ENCODE measurements around the gene SPATS2. TPM values are rescaled to one million over a fixed set of nuclear protein-coding genes. Genes with fewer than 3 reads are reported as not detected.

SPATS2 gene
- polyA plus RNA-seq, 4 donors, result 11.9 to 26.3 (median 14.4) TPM

DNA sequence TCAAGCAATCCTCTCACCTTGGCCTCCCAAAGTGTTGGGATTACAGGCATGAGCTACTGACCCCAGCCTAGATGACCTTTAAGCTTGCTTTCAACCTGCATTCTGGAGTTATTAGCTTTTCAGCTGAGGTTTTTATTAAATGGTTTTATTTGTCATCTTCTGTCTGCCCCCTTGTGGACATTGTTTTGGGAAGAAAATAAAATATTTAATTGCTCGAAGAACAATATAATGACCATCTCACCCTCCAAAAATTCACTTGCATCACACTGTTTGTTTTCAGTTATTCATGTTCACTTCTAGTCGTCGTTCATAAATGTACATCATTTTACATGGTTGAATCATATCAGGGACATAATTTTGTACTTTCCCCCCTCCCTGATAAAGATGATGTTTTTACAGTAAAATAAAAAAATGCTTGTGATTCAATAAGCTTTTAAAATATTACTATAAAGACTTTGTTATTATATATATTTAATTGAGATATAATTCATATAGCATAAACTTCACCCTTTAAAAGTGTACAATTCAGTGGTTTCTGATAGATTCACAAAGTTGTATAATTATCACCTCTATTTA, 10.1 kb upstream of the SPATS2 start:
- Histone ChIP-seq H3K27me3 (ENCODE audit: control insufficient read depth in 3 of 3, insufficient read depth in 3 of 3, low read length in 3 of 3) (no peaks in the 10 kb centered on the region), H3K4me1 (ENCODE audit: control insufficient read depth in 3 of 3, insufficient read depth in 2 of 3, low read depth in 1 of 3, low read length in 2 of 3) (no peaks in the 10 kb centered on the region), H3K36me3 (ENCODE audit: control insufficient read depth in 3 of 3, insufficient read depth in 2 of 3, low read depth in 1 of 3, low read length in 3 of 3) (peaks cover 0 to 6% (median 0%) of the 10 kb centered on the region in 3 donors), H3K4me3 (ENCODE audit: low read depth in 1 of 3, low read length in 3 of 3) (no peak overlapping the region), H3K27ac (ENCODE audit: low read depth in 1 of 3, low read length in 2 of 3) (no peak overlapping the region), H3K9me3 (ENCODE audit: control insufficient read depth in 2 of 2, insufficient read depth in 1 of 2, low read depth in 1 of 2, low read length in 1 of 2) (no peaks in the 10 kb centered on the region)
- FAIRE-seq (no peak), DNase-seq (peak in 1 of 2 donors; percentile 34)
- 15 to 23% (median 15%) methylated on average over 3 of the region's 3 CpGs for WGBS, 3 donors

DNA sequence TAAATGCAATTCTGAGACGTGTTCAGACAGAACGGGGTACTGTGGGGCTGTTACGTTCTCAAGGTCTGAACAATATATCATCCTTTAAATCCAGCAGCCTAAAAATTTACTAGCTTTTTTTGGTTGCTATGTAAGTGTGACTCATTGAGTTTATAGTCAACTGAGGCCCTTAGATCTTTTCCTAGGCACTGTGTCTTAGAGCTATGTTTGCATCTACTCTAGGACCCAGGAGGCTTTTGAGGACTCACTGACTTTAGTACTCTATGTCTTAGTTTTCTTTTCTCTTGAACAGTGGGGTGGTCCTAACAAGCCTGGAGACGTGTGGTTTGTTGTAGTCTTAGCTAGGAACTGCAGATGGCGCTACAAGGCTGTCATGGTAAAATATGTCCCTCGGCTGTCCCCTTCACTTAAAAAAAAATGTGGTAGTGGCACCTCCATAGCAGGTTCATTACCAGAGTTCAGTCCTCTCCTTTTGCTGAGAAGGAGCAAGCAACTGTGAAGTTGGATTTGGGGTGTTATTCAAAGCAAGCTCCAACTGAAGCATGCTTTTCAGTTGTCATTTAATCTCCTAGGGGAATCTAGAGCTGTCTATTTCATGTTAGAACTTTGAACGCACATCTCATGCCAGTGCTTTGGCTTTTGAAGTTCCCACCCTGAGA, 8.7 kb upstream of the SPATS2 start:
- DNase-seq, result peak; percentile 65 to 80
- Histone ChIP-seq H3K4me1 (ENCODE audit: control insufficient read depth in 3 of 3, insufficient read depth in 2 of 3, low read depth in 1 of 3, low read length in 2 of 3) (no peaks in the 10 kb centered on the region), H3K36me3 (ENCODE audit: control insufficient read depth in 3 of 3, insufficient read depth in 2 of 3, low read depth in 1 of 3, low read length in 3 of 3) (peaks cover 0 to 3% (median 0%) of the 10 kb centered on the region in 3 donors), H3K27me3 (ENCODE audit: control insufficient read depth in 3 of 3, insufficient read depth in 3 of 3, low read length in 3 of 3) (no peaks in the 10 kb centered on the region), H3K9me3 (ENCODE audit: control insufficient read depth in 2 of 2, insufficient read depth in 1 of 2, low read depth in 1 of 2, low read length in 1 of 2) (no peaks in the 10 kb centered on the region), H3K27ac (ENCODE audit: low read depth in 1 of 3, low read length in 2 of 3) (no peak overlapping the region), H3K4me3 (ENCODE audit: low read depth in 1 of 3, low read length in 3 of 3) (no peak overlapping the region)
- WGBS, 3 donors, result 14 to 18% (median 18%) methylated on average over 7 of the region's 7 CpGs
- FAIRE-seq, result no peak

DNA sequence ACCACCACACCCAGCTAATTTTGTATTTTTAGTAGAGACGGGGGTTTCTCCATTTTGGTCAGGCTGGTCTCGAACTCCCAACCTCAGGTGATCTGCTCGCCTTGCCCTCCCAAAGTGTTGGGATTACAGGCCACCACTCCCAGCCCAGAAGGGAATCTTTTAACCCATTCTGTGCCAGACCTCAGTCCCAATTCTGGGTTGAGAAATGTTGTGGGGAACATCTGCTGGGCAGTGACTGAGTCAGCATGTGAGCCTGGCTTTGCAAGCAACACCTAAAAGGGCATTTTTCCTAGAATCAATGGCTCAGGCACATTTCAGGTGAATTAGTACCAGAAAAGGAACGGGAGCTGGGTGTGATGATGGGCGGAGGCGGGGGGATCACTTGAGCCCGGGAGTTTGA, 7.6 kb upstream of the SPATS2 start:
- FAIRE-seq (no peak), DNase-seq (no peak)
- Histone ChIP-seq H3K4me1 (ENCODE audit: control insufficient read depth in 3 of 3, insufficient read depth in 2 of 3, low read depth in 1 of 3, low read length in 2 of 3) (no peaks in the 10 kb centered on the region), H3K9me3 (ENCODE audit: control insufficient read depth in 2 of 2, insufficient read depth in 1 of 2, low read depth in 1 of 2, low read length in 1 of 2) (no peaks in the 10 kb centered on the region), H3K36me3 (ENCODE audit: control insufficient read depth in 3 of 3, insufficient read depth in 2 of 3, low read depth in 1 of 3, low read length in 3 of 3) (no peaks in the 10 kb centered on the region), H3K27me3 (ENCODE audit: control insufficient read depth in 3 of 3, insufficient read depth in 3 of 3, low read length in 3 of 3) (no peaks in the 10 kb centered on the region), H3K27ac (ENCODE audit: low read depth in 1 of 3, low read length in 2 of 3) (no peak overlapping the region), H3K4me3 (ENCODE audit: low read depth in 1 of 3, low read length in 3 of 3) (no peak overlapping the region)
- 82 to 90% (median 83%) methylated on average over 7 of the region's 7 CpGs for WGBS, 3 donors

DNA sequence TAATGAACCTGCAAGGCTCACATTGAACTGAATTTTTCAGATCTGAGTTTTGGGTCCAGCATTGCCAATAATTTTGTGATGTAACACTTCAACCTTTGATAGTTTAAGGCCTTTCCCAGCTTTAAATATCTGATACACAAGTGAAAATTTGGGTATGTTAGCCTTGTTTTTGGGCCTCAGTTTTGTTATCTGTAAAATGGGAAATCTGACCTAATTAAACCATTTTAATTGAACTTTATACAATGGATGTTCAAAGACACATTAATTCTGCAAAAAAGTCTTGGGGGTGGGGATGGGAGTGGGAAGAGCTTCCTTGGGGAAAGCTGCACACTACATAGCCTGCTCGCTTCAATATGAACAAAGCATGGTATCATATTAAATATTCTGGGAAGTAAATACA, 5.2 kb upstream of the SPATS2 start:
- Histone ChIP-seq H3K4me3 (ENCODE audit: low read depth in 1 of 3, low read length in 3 of 3) (no peak overlapping the region), H3K27me3 (ENCODE audit: control insufficient read depth in 3 of 3, insufficient read depth in 3 of 3, low read length in 3 of 3) (no peaks in the 10 kb centered on the region), H3K36me3 (ENCODE audit: control insufficient read depth in 3 of 3, insufficient read depth in 2 of 3, low read depth in 1 of 3, low read length in 3 of 3) (no peaks in the 10 kb centered on the region), H3K4me1 (ENCODE audit: control insufficient read depth in 3 of 3, insufficient read depth in 2 of 3, low read depth in 1 of 3, low read length in 2 of 3) (peaks cover 0 to 2% (median 0%) of the 10 kb centered on the region in 3 donors), H3K27ac (ENCODE audit: low read depth in 1 of 3, low read length in 2 of 3) (no peak overlapping the region), H3K9me3 (ENCODE audit: control insufficient read depth in 2 of 2, insufficient read depth in 1 of 2, low read depth in 1 of 2, low read length in 1 of 2) (no peaks in the 10 kb centered on the region)
- DNase-seq (no peak), FAIRE-seq (no peak)
- WGBS, 3 donors, result 96 to 100% (median 96%) methylated on average over 1 of the region's 1 CpG

DNA sequence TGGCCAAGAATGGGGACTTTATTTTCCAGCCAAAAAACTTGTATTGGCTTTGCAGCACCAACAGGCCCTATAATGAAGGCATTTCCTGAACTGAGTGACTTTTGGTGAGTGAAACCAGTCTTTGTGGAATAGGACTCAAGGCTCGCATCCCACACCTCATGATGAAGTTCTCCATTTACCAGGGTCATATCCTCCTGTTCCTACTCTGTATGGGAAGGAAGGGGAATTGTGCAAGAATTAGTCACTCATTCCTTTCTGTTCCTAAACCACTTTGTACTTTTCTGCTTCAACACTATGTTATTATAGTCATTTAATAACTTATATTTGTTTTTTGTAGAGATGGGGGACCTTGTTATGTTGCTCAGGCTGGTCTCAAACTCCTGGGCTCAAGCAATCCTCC, 2.3 kb upstream of the SPATS2 start:
- Histone ChIP-seq H3K27me3 (ENCODE audit: control insufficient read depth in 3 of 3, insufficient read depth in 3 of 3, low read length in 3 of 3) (no peaks in the 10 kb centered on the region), H3K9me3 (ENCODE audit: control insufficient read depth in 2 of 2, insufficient read depth in 1 of 2, low read depth in 1 of 2, low read length in 1 of 2) (no peaks in the 10 kb centered on the region), H3K27ac (ENCODE audit: low read depth in 1 of 3, low read length in 2 of 3) (no peak overlapping the region), H3K4me1 (ENCODE audit: control insufficient read depth in 3 of 3, insufficient read depth in 2 of 3, low read depth in 1 of 3, low read length in 2 of 3) (peaks cover 0 to 6% (median 0%) of the 10 kb centered on the region in 3 donors), H3K4me3 (ENCODE audit: low read depth in 1 of 3, low read length in 3 of 3) (no peak overlapping the region), H3K36me3 (ENCODE audit: control insufficient read depth in 3 of 3, insufficient read depth in 2 of 3, low read depth in 1 of 3, low read length in 3 of 3) (no peaks in the 10 kb centered on the region)
- FAIRE-seq, result no peak
- WGBS, 3 donors, result 89 to 96% (median 94%) methylated on average over 1 of the region's 1 CpG
- DNase-seq, result no peak

DNA sequence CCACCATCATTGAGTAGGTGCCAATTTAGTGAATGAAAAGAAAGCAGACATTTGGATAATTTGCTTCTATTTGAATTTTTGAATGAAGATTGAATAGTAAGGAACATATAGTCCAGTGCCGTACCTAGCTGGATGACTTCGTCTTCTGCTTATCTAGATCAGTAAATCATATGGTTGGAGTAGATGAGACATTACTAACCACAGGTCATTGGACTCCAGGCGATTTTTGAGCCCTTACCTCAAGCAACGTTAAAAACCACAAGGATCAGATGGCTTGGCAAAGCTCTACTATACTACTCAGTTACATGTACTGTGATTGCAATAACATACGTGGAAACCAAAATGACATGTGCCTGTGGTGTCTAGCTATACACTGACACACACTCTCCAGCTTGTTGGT, 1.7 kb upstream of the SPATS2 start:
- H3K9me3 ChIP-seq (ENCODE audit: control insufficient read depth in 2 of 2, insufficient read depth in 1 of 2, low read depth in 1 of 2, low read length in 1 of 2), result no peaks in the 10 kb centered on the region
- H3K27ac ChIP-seq (ENCODE audit: low read depth in 1 of 3, low read length in 2 of 3), result no peak overlapping the region
- 62 to 76% (median 64%) methylated on average over 5 of the region's 5 CpGs for WGBS, 3 donors
- H3K36me3 ChIP-seq (ENCODE audit: control insufficient read depth in 3 of 3, insufficient read depth in 2 of 3, low read depth in 1 of 3, low read length in 3 of 3), result no peaks in the 10 kb centered on the region
- no peaks in the 10 kb centered on the region for H3K27me3 ChIP-seq (ENCODE audit: control insufficient read depth in 3 of 3, insufficient read depth in 3 of 3, low read length in 3 of 3)
- no peak for FAIRE-seq
- DNase-seq, result no peak
- no peak overlapping the region for H3K4me3 ChIP-seq (ENCODE audit: low read depth in 1 of 3, low read length in 3 of 3)
- peaks cover 0 to 6% (median 0%) of the 10 kb centered on the region in 3 donors for H3K4me1 ChIP-seq (ENCODE audit: control insufficient read depth in 3 of 3, insufficient read depth in 2 of 3, low read depth in 1 of 3, low read length in 2 of 3)

DNA sequence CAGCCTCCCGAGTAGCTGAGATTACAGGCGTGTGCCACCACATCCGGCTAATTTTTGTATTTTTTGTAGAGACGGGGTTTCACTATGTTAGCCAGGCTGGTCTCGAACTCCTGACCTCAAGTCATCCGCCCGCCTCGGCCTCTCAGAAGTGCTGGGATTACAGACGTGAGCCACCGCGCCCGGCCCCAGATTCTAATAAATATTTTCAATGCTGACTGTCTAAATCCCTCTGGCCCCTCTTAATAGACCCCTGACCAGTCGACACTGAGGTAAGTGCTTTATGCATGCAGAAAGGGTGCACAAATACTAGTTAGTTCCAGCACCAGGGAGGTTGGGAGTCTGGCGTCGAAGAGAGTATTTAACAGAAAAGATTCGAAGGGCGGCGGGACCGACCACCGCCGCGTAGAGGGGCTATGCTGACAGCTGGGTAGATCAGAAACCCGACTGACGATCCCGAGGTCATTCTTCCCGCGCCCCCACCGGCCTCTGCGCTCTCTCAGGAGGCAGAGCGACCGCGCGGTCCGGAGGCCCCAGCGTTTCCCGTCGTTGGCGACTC, 1.1 kb upstream of the SPATS2 start:
- 3 to 12% (median 7%) methylated on average over 38 of the region's 38 CpGs for WGBS, 3 donors
- H3K27ac ChIP-seq (ENCODE audit: low read depth in 1 of 3, low read length in 2 of 3), result peak overlapping the region; percentile 95 to 98 (median 95)

DNA sequence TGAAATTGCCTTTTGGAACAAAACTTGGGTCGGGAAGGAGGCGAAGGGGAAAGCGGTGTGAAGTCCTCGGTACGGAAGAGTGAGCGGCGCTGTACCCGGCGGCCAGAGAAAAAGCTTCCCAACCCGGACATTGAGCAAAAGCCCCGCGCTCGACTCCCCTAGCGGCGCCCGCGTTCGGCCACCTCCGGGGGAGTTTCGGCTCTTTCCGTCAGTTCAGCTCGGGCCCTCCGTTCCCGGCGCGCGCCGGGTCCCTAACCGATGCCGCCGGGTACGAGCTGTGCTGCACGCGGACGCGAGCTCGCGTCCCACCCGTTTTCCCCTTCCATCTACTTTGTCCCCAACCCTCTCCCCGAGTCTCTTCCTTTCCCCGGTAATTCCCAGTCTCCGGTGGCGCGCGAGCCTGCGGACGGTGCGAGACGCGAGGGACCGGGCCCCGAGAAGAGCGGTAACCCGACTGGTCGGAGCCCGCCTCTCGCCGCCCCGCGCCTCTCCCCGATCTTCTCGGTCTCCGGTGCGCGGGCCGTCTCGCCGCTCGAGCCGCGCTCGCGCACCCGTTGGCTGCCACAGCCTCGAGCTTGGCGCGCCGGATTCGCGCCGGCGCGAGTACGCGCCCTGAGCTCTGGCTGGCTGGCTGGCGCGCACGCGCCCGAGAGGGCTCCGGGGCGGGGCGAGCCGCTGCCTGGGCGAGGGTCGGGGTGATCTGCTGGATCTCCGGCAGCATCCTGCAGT, 446 bp upstream of the SPATS2 start:
- no peak for FAIRE-seq
- 0% methylated on average over 89 to 97 of the region's 97 CpGs for WGBS, 3 donors
- DNase-seq, result peak; percentile 88 to 97

More for the DNA sequence above, 1.1 kb upstream of the SPATS2 start:
- no peaks in the 10 kb centered on the region for H3K27me3 ChIP-seq (ENCODE audit: control insufficient read depth in 3 of 3, insufficient read depth in 3 of 3, low read length in 3 of 3)
- no peaks in the 10 kb centered on the region for H3K36me3 ChIP-seq (ENCODE audit: control insufficient read depth in 3 of 3, insufficient read depth in 2 of 3, low read depth in 1 of 3, low read length in 3 of 3)
- peak overlapping the region; percentile 83 to 92 (median 88) for H3K4me3 ChIP-seq (ENCODE audit: low read depth in 1 of 3, low read length in 3 of 3)
- DNase-seq (no peak), FAIRE-seq (no peak)
- peaks cover 0 to 6% (median 0%) of the 10 kb centered on the region in 3 donors for H3K4me1 ChIP-seq (ENCODE audit: control insufficient read depth in 3 of 3, insufficient read depth in 2 of 3, low read depth in 1 of 3, low read length in 2 of 3)
- no peaks in the 10 kb centered on the region for H3K9me3 ChIP-seq (ENCODE audit: control insufficient read depth in 2 of 2, insufficient read depth in 1 of 2, low read depth in 1 of 2, low read length in 1 of 2)

More for the DNA sequence above, 446 bp upstream of the SPATS2 start:
- H3K9me3 ChIP-seq (ENCODE audit: control insufficient read depth in 2 of 2, insufficient read depth in 1 of 2, low read depth in 1 of 2, low read length in 1 of 2), result no peaks in the 10 kb centered on the region
- no peaks in the 10 kb centered on the region for H3K36me3 ChIP-seq (ENCODE audit: control insufficient read depth in 3 of 3, insufficient read depth in 2 of 3, low read depth in 1 of 3, low read length in 3 of 3)
- H3K27ac ChIP-seq (ENCODE audit: low read depth in 1 of 3, low read length in 2 of 3), result peak overlapping the region; percentile 95 to 98 (median 95)
- H3K27me3 ChIP-seq (ENCODE audit: control insufficient read depth in 3 of 3, insufficient read depth in 3 of 3, low read length in 3 of 3), result no peaks in the 10 kb centered on the region
- H3K4me1 ChIP-seq (ENCODE audit: control insufficient read depth in 3 of 3, insufficient read depth in 2 of 3, low read depth in 1 of 3, low read length in 2 of 3), result peaks cover 0 to 6% (median 0%) of the 10 kb centered on the region in 3 donors
- H3K4me3 ChIP-seq (ENCODE audit: low read depth in 1 of 3, low read length in 3 of 3), result peak overlapping the region; percentile 83 to 92 (median 88)
